Heart left ventricle (tissue), 13 donors: Measurements from ENCODE around the gene KIF26B.

ENCODE experiments used
- POLR2A ChIP-seq, 2 donors: fragments of 450-650 bp; IDR thresholded peaks; one replicate each; pipeline ENCODE4 v1.6.1; 2017; ENCODE audit warnings: antibody characterized with exemption in 2 of 2, mild to moderate bottlenecking in 2 of 2, moderate library complexity in 2 of 2
- TF ChIP-seq, protein P1 (sequence below), 12 donors: fragments of 200-600 bp; sonication (generic) in 4 of 12; IDR thresholded peaks; one replicate each; pipeline versions ENCODE4 v1.5.0 to v1.8.0; 2018 to 2022; ENCODE audit warnings: antibody characterized with exemption in 12 of 12, mild to moderate bottlenecking in 5 of 12
- donor health status: ischemic (EF 13 %, LVEDD 7.1; RV severe dilation, severe dysfunction).
- donor health status: DM: no; HTN: yes; CAD: no.
- donor health status: DM: no; HTN: no; CAD: no.
- donor health status: ischemic (EF 25% LVEDD 6.9; RV normal size, moderate dysfunction).
- donor health status: ischemic (EF 25% LVEDD 5.7; RV mildly dilated, moderate dysfunction).
- donor health status: ischemic (EF 35%, LVEDD 5.7; RV mildly dilated, moderate dysfunction).
- donor health status: nonischemic (EF 11% LVEDD 7.7; RV severe dilation, severe dysfunction).
- donor health status: DM: yes; HTN: yes; CAD: no.
- donor health status: PGD.
- donor health status: ischemic (EF 29% LVEDD 5.4; RV normal size, mild dysfunction).
- donor health status: nonischemic (EF 23%, LVEDD 6.1; RV moderate dilation, normal function).

GRCh38 chr1:245256528-245256927 is 101.7 kb downstream of the KIF26B start:
- TF ChIP-seq, protein P1, sequence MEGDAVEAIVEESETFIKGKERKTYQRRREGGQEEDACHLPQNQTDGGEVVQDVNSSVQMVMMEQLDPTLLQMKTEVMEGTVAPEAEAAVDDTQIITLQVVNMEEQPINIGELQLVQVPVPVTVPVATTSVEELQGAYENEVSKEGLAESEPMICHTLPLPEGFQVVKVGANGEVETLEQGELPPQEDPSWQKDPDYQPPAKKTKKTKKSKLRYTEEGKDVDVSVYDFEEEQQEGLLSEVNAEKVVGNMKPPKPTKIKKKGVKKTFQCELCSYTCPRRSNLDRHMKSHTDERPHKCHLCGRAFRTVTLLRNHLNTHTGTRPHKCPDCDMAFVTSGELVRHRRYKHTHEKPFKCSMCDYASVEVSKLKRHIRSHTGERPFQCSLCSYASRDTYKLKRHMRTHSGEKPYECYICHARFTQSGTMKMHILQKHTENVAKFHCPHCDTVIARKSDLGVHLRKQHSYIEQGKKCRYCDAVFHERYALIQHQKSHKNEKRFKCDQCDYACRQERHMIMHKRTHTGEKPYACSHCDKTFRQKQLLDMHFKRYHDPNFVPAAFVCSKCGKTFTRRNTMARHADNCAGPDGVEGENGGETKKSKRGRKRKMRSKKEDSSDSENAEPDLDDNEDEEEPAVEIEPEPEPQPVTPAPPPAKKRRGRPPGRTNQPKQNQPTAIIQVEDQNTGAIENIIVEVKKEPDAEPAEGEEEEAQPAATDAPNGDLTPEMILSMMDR (IDR thresholded peaks at IDR 0.05) = no peak
- no peak for TF ChIP-seq POLR2A (IDR thresholded peaks at IDR 0.05)
